Measurements from ENCODE around the gene FAM200C.

DNA sequence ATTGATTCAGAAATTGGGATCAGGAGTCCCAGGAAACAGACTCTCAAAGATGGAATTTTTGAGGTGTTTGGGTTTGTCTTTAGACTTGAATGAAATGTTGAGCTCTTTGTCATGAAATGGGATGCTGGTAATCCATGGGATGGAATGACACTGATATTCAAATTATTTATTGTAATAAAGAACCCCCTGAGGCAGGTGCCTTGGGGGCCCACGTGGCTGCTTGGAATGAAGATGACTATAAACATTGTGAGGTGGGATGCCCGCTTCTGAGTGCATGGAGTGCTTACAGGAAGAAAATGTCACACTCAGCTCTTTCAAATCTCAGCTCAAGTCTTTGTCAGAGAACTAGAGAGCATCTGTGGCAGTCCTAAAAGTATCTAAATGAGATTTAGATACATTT, 19.8 kb downstream of the FAM200C start:
- TF ChIP-seq, protein P1, sequence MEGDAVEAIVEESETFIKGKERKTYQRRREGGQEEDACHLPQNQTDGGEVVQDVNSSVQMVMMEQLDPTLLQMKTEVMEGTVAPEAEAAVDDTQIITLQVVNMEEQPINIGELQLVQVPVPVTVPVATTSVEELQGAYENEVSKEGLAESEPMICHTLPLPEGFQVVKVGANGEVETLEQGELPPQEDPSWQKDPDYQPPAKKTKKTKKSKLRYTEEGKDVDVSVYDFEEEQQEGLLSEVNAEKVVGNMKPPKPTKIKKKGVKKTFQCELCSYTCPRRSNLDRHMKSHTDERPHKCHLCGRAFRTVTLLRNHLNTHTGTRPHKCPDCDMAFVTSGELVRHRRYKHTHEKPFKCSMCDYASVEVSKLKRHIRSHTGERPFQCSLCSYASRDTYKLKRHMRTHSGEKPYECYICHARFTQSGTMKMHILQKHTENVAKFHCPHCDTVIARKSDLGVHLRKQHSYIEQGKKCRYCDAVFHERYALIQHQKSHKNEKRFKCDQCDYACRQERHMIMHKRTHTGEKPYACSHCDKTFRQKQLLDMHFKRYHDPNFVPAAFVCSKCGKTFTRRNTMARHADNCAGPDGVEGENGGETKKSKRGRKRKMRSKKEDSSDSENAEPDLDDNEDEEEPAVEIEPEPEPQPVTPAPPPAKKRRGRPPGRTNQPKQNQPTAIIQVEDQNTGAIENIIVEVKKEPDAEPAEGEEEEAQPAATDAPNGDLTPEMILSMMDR (conservative IDR thresholded peaks at IDR 0.05 in 1 of 2, IDR thresholded peaks at IDR 0.05 in 1 of 2; ENCODE audit: extremely low read depth in 1 of 2, insufficient read depth in 1 of 2, low read depth in 1 of 2, low read length in 2 of 2), result no peak
- TF ChIP-seq EZH2 (IDR thresholded peaks at IDR 0.05; ENCODE audit: borderline replicate concordance, low read length), result no peak
